Sigmoid colon (tissue), 4 donors: Measurements from ENCODE around the gene CREB3L2.

Source experiments
- CTCF ChIP-seq, 4 experiments: fragments of 450-650 bp in 3 of 4; fragments of 200-600 bp in 1 of 4; IDR thresholded peaks; one replicate each; pipeline ENCODE4 v1.5.1; 2016 to 2019; ENCODE audit warnings: antibody characterized with exemption in 4 of 4, mild to moderate bottlenecking in 3 of 4, moderate library complexity in 2 of 4
- EP300 ChIP-seq, 4 donors: sonication (generic); formaldehyde crosslinking; IDR thresholded peaks; one replicate each; pipeline ENCODE4 v1.6.1; 2017; ENCODE audit warnings: antibody characterized with exemption in 4 of 4
- POLR2A ChIP-seq, 2 donors: fragments of 450-650 bp; IDR thresholded peaks; one replicate each; pipeline ENCODE4 v1.6.1; 2016; ENCODE audit warnings: antibody characterized with exemption in 2 of 2, mild to moderate bottlenecking in 2 of 2, moderate library complexity in 2 of 2

- no peak for TF ChIP-seq CTCF (IDR thresholded peaks at IDR 0.05)
- TF ChIP-seq EP300 (IDR thresholded peaks at IDR 0.05): no peak
- no peak for TF ChIP-seq POLR2A (IDR thresholded peaks at IDR 0.05)
Measured at GRCh38 chr7:137928626-137929025, 73.3 kb downstream of the CREB3L2 start.
